ENCODE measurements around the gene SDCBP2.
A peak's percentile ranks its signal among the peaks of the same experiment; 100 is the strongest.

The SDCBP2 gene

GRCh38 chr20:1297486-1297885 is 31.5 kb downstream of the SDCBP2 start:
- DNase-seq (ENCODE audit: low spot score): no peak

- no peak for DNase-seq (ENCODE audit: low spot score)
Observed at GRCh38 chr20:1296922-1297321, 32.0 kb downstream of the SDCBP2 start.

- no peak for DNase-seq (ENCODE audit: low spot score)
Observed at GRCh38 chr20:1296117-1296610, 32.8 kb downstream of the SDCBP2 start.

- DNase-seq (ENCODE audit: low spot score): no peak
Observed at GRCh38 chr20:1295276-1295930, 33.5 kb downstream of the SDCBP2 start.

- no peak for DNase-seq (ENCODE audit: low spot score)
Observed at GRCh38 chr20:1294497-1294896, 34.4 kb downstream of the SDCBP2 start.

GRCh38 chr20:1293641-1294379 is 35.1 kb downstream of the SDCBP2 start:
- no peak for DNase-seq (ENCODE audit: low spot score)

GRCh38 chr20:1292620-1293019 is 36.3 kb downstream of the SDCBP2 start:
- no peak for DNase-seq (ENCODE audit: low spot score)

GRCh38 chr20:1291191-1291741 is 37.7 kb downstream of the SDCBP2 start:
- peak; percentile 67 for DNase-seq (ENCODE audit: low spot score)

GRCh38 chr20:1287787-1288569 is 41.0 kb downstream of the SDCBP2 start:
- no peak for DNase-seq (ENCODE audit: low spot score)

GRCh38 chr20:1287306-1287705 is 41.6 kb downstream of the SDCBP2 start:
- DNase-seq (ENCODE audit: low spot score): no peak

GRCh38 chr20:1286267-1287024 is 42.5 kb downstream of the SDCBP2 start:
- no peak for DNase-seq (ENCODE audit: low spot score)

- no peak for DNase-seq (ENCODE audit: low spot score)
Observed at GRCh38 chr20:1283522-1284510, 45.1 kb downstream of the SDCBP2 start.

- no peak for DNase-seq (ENCODE audit: low spot score)
Observed at GRCh38 chr20:1282966-1283365, 46.0 kb downstream of the SDCBP2 start.

GRCh38 chr20:1281279-1282057 is 47.5 kb downstream of the SDCBP2 start:
- DNase-seq (ENCODE audit: low spot score): no peak

- DNase-seq (ENCODE audit: low spot score): no peak
Observed at GRCh38 chr20:1280195-1281102, 48.5 kb downstream of the SDCBP2 start.

- no peak for DNase-seq (ENCODE audit: low spot score)
Observed at GRCh38 chr20:1278993-1279392, 49.9 kb downstream of the SDCBP2 start.

- no peak for DNase-seq (ENCODE audit: low spot score)
Observed at GRCh38 chr20:1277529-1278322, 51.2 kb downstream of the SDCBP2 start.

Measured in SK-N-DZ (cell line).